GM10266 (cell line): Measurements from ENCODE around the gene CEP63.

Source experiments
- DNase-seq: peaks from one replicate; pipeline ENCODE4 v3.0.0; 2012; ENCODE audit errors: extremely low spot score
- CTCF ChIP-seq: IDR thresholded peaks from 2 replicates; pipeline ENCODE4 v1.5.1; 2012; ENCODE audit warnings: mild to moderate bottlenecking, low read depth; ENCODE audit not compliant: control insufficient read depth, insufficient read depth; ENCODE audit errors: missing control alignments

The CEP63 gene

GRCh38 chr3:134477938-134478337 is 7.9 kb upstream of the CEP63 start:
- DNase-seq: no peak
- no peak for TF ChIP-seq CTCF

- TF ChIP-seq CTCF: no peak
- no peak for DNase-seq
Measured at GRCh38 chr3:134480546-134480945, 5.3 kb upstream of the CEP63 start.

- DNase-seq: no peak
- TF ChIP-seq CTCF: no peak
Measured at GRCh38 chr3:134481166-134481565, 4.7 kb upstream of the CEP63 start.

- no peak for TF ChIP-seq CTCF
- no peak for DNase-seq
Measured at GRCh38 chr3:134482622-134483021, 3.2 kb upstream of the CEP63 start.

GRCh38 chr3:134483195-134483900 is 2.5 kb upstream of the CEP63 start:
- DNase-seq: no peak
- no peak for TF ChIP-seq CTCF

- DNase-seq: peak; percentile 25
- no peak for TF ChIP-seq CTCF
Measured at GRCh38 chr3:134485075-134485717, 661 bp upstream of the CEP63 start.

- no peak for TF ChIP-seq CTCF
- DNase-seq: peak; percentile 19
Measured at GRCh38 chr3:134486577-134487041, 752 bp downstream of the CEP63 start.
